Measurements from ENCODE around the gene ARMC2. TPM values are rescaled to one million over a fixed set of nuclear protein-coding genes. Genes with fewer than 3 reads are reported as not detected.
A peak's percentile ranks its signal among the peaks of the same experiment; 100 is the strongest.

ARMC2 gene
- total RNA-seq, 3 donors from 2014 or later: 4.3 to 7.9 (median 7.2) TPM

DNA sequence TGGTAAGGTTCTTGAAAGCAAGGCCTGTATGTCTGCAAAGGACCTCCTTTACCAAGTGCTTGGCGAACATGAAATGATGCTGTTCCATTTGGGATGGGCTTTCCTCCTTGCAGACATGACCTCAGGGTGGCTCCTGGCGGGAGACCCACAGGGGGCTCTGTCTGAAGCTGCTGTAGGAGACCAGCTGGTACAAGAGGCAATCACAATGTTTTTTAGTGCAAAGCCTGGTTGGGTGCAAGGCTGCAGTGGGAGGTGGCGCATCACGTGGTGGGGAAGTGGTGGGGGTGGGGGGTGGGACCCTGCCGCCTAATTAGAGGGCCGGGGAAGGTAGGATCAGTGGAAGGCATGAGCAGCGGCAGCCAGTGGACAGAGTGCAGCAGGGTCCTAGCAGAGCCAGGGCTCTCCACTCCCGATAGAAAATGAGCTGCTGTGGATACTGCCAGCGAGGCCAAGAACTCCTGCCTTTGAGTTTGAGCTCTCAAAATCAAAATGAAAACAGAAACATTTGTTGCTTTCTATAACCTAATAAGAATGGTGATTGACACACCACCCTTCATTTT is 9.1 kb upstream of the ARMC2 start:
- DNase-seq (ENCODE audit: low spot score in 2 of 2): no peak
- Histone ChIP-seq H3K4me3 (no peak overlapping the region), H3K9me3 (no peaks in the 10 kb centered on the region), H3K27ac (no peak overlapping the region), H3K36me3 (no peaks in the 10 kb centered on the region), H3K4me1 (peaks cover 0 to 2% of the 10 kb centered on the region in 2 donors), H3K27me3 (no peaks in the 10 kb centered on the region)
- intact Hi-C loops (cut with DNase I; ENCODE audit: low total_unique reads): no loop called here
- TF ChIP-seq CTCF (IDR thresholded peaks at IDR 0.05): no peak
- TF ChIP-seq POLR2A (IDR thresholded peaks at IDR 0.05): no peak
- TF ChIP-seq POLR2AphosphoS5 (IDR thresholded peaks at IDR 0.05): no peak

DNA sequence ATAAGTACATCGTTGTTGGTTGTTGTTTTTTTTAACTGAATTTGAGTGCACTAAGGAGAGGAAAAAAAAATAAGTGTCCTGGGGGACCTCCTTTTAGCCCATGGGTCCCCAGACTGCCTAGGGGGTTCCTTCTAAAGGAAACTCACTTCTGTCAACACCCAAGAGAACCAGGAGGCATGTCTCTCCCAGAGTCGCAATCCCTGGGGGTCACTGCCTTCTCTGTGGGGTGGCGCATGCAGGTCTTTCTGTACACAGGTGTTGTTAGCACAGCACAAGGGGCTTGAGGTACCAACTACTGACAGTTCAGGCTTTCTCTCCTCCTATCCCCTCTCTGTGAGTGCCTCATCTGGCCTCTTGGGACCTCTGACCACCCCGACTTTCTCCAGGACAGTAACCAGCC is 7.3 kb upstream of the ARMC2 start:
- H3K36me3 ChIP-seq: no peaks in the 10 kb centered on the region
- peak overlapping the region in 1 of 2 donors; percentile 46 for H3K27ac ChIP-seq
- no peak for DNase-seq (ENCODE audit: low spot score in 2 of 2)
- no peaks in the 10 kb centered on the region for H3K4me1 ChIP-seq
- no peaks in the 10 kb centered on the region for H3K27me3 ChIP-seq
- intact Hi-C loops (cut with DNase I; ENCODE audit: low total_unique reads): no loop called here
- H3K9me3 ChIP-seq: no peaks in the 10 kb centered on the region
- H3K4me3 ChIP-seq: no peak overlapping the region
- no peak for TF ChIP-seq POLR2AphosphoS5 (IDR thresholded peaks at IDR 0.05)
- no peak for TF ChIP-seq POLR2A (IDR thresholded peaks at IDR 0.05)
- no peak for TF ChIP-seq CTCF (IDR thresholded peaks at IDR 0.05)

- H3K4me1 ChIP-seq: no peaks in the 10 kb centered on the region
- no peaks in the 10 kb centered on the region for H3K9me3 ChIP-seq
- intact Hi-C loops (cut with DNase I; ENCODE audit: low total_unique reads): no loop called here
- no peaks in the 10 kb centered on the region for H3K36me3 ChIP-seq
- no peak overlapping the region for H3K4me3 ChIP-seq
- no peak overlapping the region for H3K27ac ChIP-seq
- TF ChIP-seq POLR2A (IDR thresholded peaks at IDR 0.05) (no peak), CTCF (IDR thresholded peaks at IDR 0.05) (no peak), POLR2AphosphoS5 (IDR thresholded peaks at IDR 0.05) (no peak)
- H3K27me3 ChIP-seq: no peaks in the 10 kb centered on the region
- no peak for DNase-seq (ENCODE audit: low spot score in 2 of 2)
Measured at GRCh38 chr6:108841377-108841855, 6.8 kb upstream of the ARMC2 start.

GRCh38 chr6:108844135-108844534 is 4.1 kb upstream of the ARMC2 start:
- H3K27ac ChIP-seq: no peak overlapping the region
- H3K36me3 ChIP-seq: no peaks in the 10 kb centered on the region
- no peaks in the 10 kb centered on the region for H3K27me3 ChIP-seq
- TF ChIP-seq POLR2AphosphoS5 (IDR thresholded peaks at IDR 0.05): no peak
- TF ChIP-seq CTCF (IDR thresholded peaks at IDR 0.05): no peak
- no peak for TF ChIP-seq POLR2A (IDR thresholded peaks at IDR 0.05)
- no peaks in the 10 kb centered on the region for H3K9me3 ChIP-seq
- intact Hi-C loops (cut with DNase I; ENCODE audit: low total_unique reads): no loop called here
- DNase-seq (ENCODE audit: low spot score in 2 of 2): no peak
- peaks cover 0 to 4% of the 10 kb centered on the region in 2 donors for H3K4me1 ChIP-seq
- H3K4me3 ChIP-seq: no peak overlapping the region

- Histone ChIP-seq H3K9me3 (no peaks in the 10 kb centered on the region), H3K4me1 (peaks cover 0 to 4% of the 10 kb centered on the region in 2 donors), H3K27ac (no peak overlapping the region), H3K4me3 (no peak overlapping the region), H3K27me3 (no peaks in the 10 kb centered on the region), H3K36me3 (no peaks in the 10 kb centered on the region)
- TF ChIP-seq CTCF (IDR thresholded peaks at IDR 0.05) (no peak), POLR2AphosphoS5 (IDR thresholded peaks at IDR 0.05) (no peak), POLR2A (IDR thresholded peaks at IDR 0.05) (no peak)
- no peak for DNase-seq (ENCODE audit: low spot score in 2 of 2)
- intact Hi-C loops (cut with DNase I; ENCODE audit: low total_unique reads): no loop called here
Measured at GRCh38 chr6:108845145-108845544, 3.1 kb upstream of the ARMC2 start.
